ENCODE results near the gene DNAJC4. TPM values are rescaled to one million over a fixed set of nuclear protein-coding genes. Genes with fewer than 3 reads are reported as not detected.
A peak's percentile ranks its signal among the peaks of the same experiment; 100 is the strongest.

Gene DNAJC4
- total RNA-seq, 4 donors from 2014 or later = 52.6 to 214 (median 76.0) TPM

GRCh38 chr11:64208796-64209562, 21.4 kb upstream of the DNAJC4 start:
- WGBS, 2 donors (ENCODE audit: low coverage in 1 of 2) = 87 to 88% methylated on average over 11 to 18 of the region's 18 CpGs
- Histone ChIP-seq H3K36me3 (peaks cover 0 to 3% (median under 1%) of the 10 kb centered on the region in 4 donors), H3K4me3 (no peak overlapping the region), H3K27me3 (no peaks in the 10 kb centered on the region), H3K27ac (peak overlapping the region in 3 of 4 donors; percentile 73 to 85 (median 79)), H3K4me1 (peaks cover 7 to 38% (median 33%) of the 10 kb centered on the region in 4 donors), H3K9me3 (no peaks in the 10 kb centered on the region)
- intact Hi-C loops (cut with DNase I; ENCODE audit: low total_unique reads) (no loop called here), in situ Hi-C loops (cut with MboI; ENCODE audit: low pct_ligation_motif_present in 1 of 4, low pct_unique_long_range_greater_than_20kb in 1 of 4, low sequenced_read_pairs in 3 of 4) (loop anchor here in 1 of 4 donors (10.0 kb wide), 1 partner anchor 86 kb away; the partner anchor contains the start of gene KCNK4)
- TF ChIP-seq POLR2AphosphoS5 (IDR thresholded peaks at IDR 0.05) (no peak), POLR2A (IDR thresholded peaks at IDR 0.05) (no peak), EP300 (IDR thresholded peaks at IDR 0.05; ENCODE audit: low read depth) (no peak)
- TF ChIP-seq, protein P1, sequence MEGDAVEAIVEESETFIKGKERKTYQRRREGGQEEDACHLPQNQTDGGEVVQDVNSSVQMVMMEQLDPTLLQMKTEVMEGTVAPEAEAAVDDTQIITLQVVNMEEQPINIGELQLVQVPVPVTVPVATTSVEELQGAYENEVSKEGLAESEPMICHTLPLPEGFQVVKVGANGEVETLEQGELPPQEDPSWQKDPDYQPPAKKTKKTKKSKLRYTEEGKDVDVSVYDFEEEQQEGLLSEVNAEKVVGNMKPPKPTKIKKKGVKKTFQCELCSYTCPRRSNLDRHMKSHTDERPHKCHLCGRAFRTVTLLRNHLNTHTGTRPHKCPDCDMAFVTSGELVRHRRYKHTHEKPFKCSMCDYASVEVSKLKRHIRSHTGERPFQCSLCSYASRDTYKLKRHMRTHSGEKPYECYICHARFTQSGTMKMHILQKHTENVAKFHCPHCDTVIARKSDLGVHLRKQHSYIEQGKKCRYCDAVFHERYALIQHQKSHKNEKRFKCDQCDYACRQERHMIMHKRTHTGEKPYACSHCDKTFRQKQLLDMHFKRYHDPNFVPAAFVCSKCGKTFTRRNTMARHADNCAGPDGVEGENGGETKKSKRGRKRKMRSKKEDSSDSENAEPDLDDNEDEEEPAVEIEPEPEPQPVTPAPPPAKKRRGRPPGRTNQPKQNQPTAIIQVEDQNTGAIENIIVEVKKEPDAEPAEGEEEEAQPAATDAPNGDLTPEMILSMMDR (IDR thresholded peaks at IDR 0.05) = no peak
- no peak for DNase-seq

- 88 to 100% methylated on average over 3 to 8 of the region's 8 CpGs for whole genome bisulfite sequencing, 2 donors (ENCODE audit: low coverage in 1 of 2)
- Histone ChIP-seq H3K27ac (no peak overlapping the region), H3K9me3 (no peaks in the 10 kb centered on the region), H3K27me3 (no peaks in the 10 kb centered on the region), H3K4me3 (no peak overlapping the region), H3K4me1 (peaks cover 7 to 33% (median 28%) of the 10 kb centered on the region in 4 donors), H3K36me3 (no peaks in the 10 kb centered on the region)
- intact Hi-C loops (cut with DNase I; ENCODE audit: low total_unique reads) (no loop called here), in situ Hi-C loops (cut with MboI; ENCODE audit: low pct_ligation_motif_present in 1 of 4, low pct_unique_long_range_greater_than_20kb in 1 of 4, low sequenced_read_pairs in 3 of 4) (loop anchor here in 1 of 4 donors (10.0 kb wide), 1 partner anchor 85 kb away; the partner anchor contains the start of gene KCNK4)
- TF ChIP-seq, protein P1 (IDR thresholded peaks at IDR 0.05) = no peak
- TF ChIP-seq POLR2A (IDR thresholded peaks at IDR 0.05) (no peak), POLR2AphosphoS5 (IDR thresholded peaks at IDR 0.05) (no peak), EP300 (IDR thresholded peaks at IDR 0.05; ENCODE audit: low read depth) (no peak)
- DNase-seq = no peak
Observed at GRCh38 chr11:64209563-64209843, 20.8 kb upstream of the DNAJC4 start.

- in situ Hi-C loops (cut with MboI; ENCODE audit: low pct_ligation_motif_present in 1 of 4, low pct_unique_long_range_greater_than_20kb in 1 of 4, low sequenced_read_pairs in 3 of 4) (no loop called here), intact Hi-C loops (cut with DNase I; ENCODE audit: low total_unique reads) (no loop called here)
- DNase-seq = no peak
- H3K9me3 ChIP-seq = no peaks in the 10 kb centered on the region
- no peak overlapping the region for H3K4me3 ChIP-seq
- H3K36me3 ChIP-seq = peaks cover 0 to 4% (median 0%) of the 10 kb centered on the region in 4 donors
- WGBS, 2 donors (ENCODE audit: low coverage in 1 of 2) = 93% methylated on average over 24 of the region's 24 CpGs; no CpG with 5 or more reads in 1 of the 2 donors
- no peaks in the 10 kb centered on the region for H3K27me3 ChIP-seq
- TF ChIP-seq EP300 (IDR thresholded peaks at IDR 0.05; ENCODE audit: low read depth) = no peak
- no peak for TF ChIP-seq POLR2A (IDR thresholded peaks at IDR 0.05)
- TF ChIP-seq POLR2AphosphoS5 (IDR thresholded peaks at IDR 0.05) = no peak
- TF ChIP-seq, protein P1 (IDR thresholded peaks at IDR 0.05) = no peak
- H3K4me1 ChIP-seq = peaks cover 7 to 23% (median 19%) of the 10 kb centered on the region in 4 donors
- H3K27ac ChIP-seq = no peak overlapping the region
Observed at GRCh38 chr11:64210301-64211020, 19.9 kb upstream of the DNAJC4 start.

GRCh38 chr11:64211181-64211872, 19.0 kb upstream of the DNAJC4 start:
- intact Hi-C loops (cut with DNase I; ENCODE audit: low total_unique reads) (no loop called here), in situ Hi-C loops (cut with MboI; ENCODE audit: low pct_ligation_motif_present in 1 of 4, low pct_unique_long_range_greater_than_20kb in 1 of 4, low sequenced_read_pairs in 3 of 4) (no loop called here)
- H3K9me3 ChIP-seq = no peaks in the 10 kb centered on the region
- no peak overlapping the region for H3K4me3 ChIP-seq
- H3K36me3 ChIP-seq = peaks cover 0 to 5% (median 0%) of the 10 kb centered on the region in 4 donors
- WGBS, 2 donors (ENCODE audit: low coverage in 1 of 2) = 83 to 100% methylated on average over 1 to 27 of the region's 30 CpGs
- no peak overlapping the region for H3K27ac ChIP-seq
- peaks cover 0 to 16% (median 11%) of the 10 kb centered on the region in 4 donors for H3K4me1 ChIP-seq
- H3K27me3 ChIP-seq = no peaks in the 10 kb centered on the region
- TF ChIP-seq POLR2AphosphoS5 (IDR thresholded peaks at IDR 0.05) (no peak), POLR2A (IDR thresholded peaks at IDR 0.05) (no peak), EP300 (IDR thresholded peaks at IDR 0.05; ENCODE audit: low read depth) (no peak)
- TF ChIP-seq, protein P1 (IDR thresholded peaks at IDR 0.05) = no peak
- DNase-seq = no peak

All from transverse colon (tissue), 4 donors.